ENCODE results near the gene CDKAL1.
A peak's percentile ranks its signal among the peaks of the same experiment; 100 is the strongest.

Gene CDKAL1

GRCh38 chr6:20563377-20563776 lies 29.1 kb downstream of the CDKAL1 start:
- H3K36me3 ChIP-seq (ENCODE audit: control insufficient read depth in 1 of 2, insufficient read depth in 2 of 2, low read depth in 1 of 2, low read length in 2 of 2) = no peaks in the 10 kb centered on the region

GRCh38 chr6:20564269-20564668 lies 30.0 kb downstream of the CDKAL1 start:
- Histone ChIP-seq H3K9me3 (ENCODE audit: control insufficient read depth, low read length) (no peaks in the 10 kb centered on the region), H3K18ac (ENCODE audit: low read depth in 1 of 2, low read length in 2 of 2) (no peak overlapping the region), H4K91ac (ENCODE audit: low read length) (no peak overlapping the region), H2AK5ac (ENCODE audit: low read length, severe bottlenecking) (no peak overlapping the region), H3K4me2 (ENCODE audit: low read length, poor library complexity, severe bottlenecking) (no peak overlapping the region), H3K23ac (ENCODE audit: low read length in 2 of 2) (no peak overlapping the region), H3K9ac (ENCODE audit: low read length) (peak overlapping the region; percentile 58), H2BK120ac (ENCODE audit: low read depth, low read length) (no peak overlapping the region), H3K27me3 (ENCODE audit: control insufficient read depth in 1 of 2, insufficient read depth in 1 of 2, low read length in 2 of 2) (no peaks in the 10 kb centered on the region), H2BK15ac (ENCODE audit: low read depth, poor library complexity, severe bottlenecking) (no peak overlapping the region), H4K8ac (ENCODE audit: low read length) (no peak overlapping the region), H3K79me1 (replicated peaks; ENCODE audit: low read length, poor library complexity, severe bottlenecking) (peaks cover 3% of the 10 kb centered on the region), H2BK12ac (ENCODE audit: low read length in 2 of 2) (no peak overlapping the region), H3K4me3 (ENCODE audit: insufficient read depth in 1 of 2, low read depth in 1 of 2, low read length in 2 of 2) (no peak overlapping the region), H3K4me1 (ENCODE audit: control insufficient read depth, insufficient read depth, low read depth, low read length) (no peaks in the 10 kb centered on the region), H3K27ac (ENCODE audit: low read length, poor library complexity, severe bottlenecking) (no peak overlapping the region), H2AFZ (ENCODE audit: low read depth, low read length) (no peak overlapping the region), H3K4ac (ENCODE audit: low read depth in 1 of 2, low read length in 2 of 2) (no peak overlapping the region), H3K14ac (ENCODE audit: low read length in 2 of 2) (no peak overlapping the region), H2BK5ac (ENCODE audit: low read depth, low read length, poor library complexity, severe bottlenecking) (no peak overlapping the region), H3K36me3 (ENCODE audit: control insufficient read depth in 1 of 2, insufficient read depth in 2 of 2, low read depth in 1 of 2, low read length in 2 of 2) (no peaks in the 10 kb centered on the region)
- peak; percentile 37 for DNase-seq

More at GRCh38 chr6:20563377-20563776, 29.1 kb downstream of the CDKAL1 start:
- H2AK5ac ChIP-seq (ENCODE audit: low read length, severe bottlenecking) = no peak overlapping the region
- H3K18ac ChIP-seq (ENCODE audit: low read depth in 1 of 2, low read length in 2 of 2) = no peak overlapping the region
- WGBS = 100% methylated on average over 1 of the region's 2 CpGs
- no peak overlapping the region for H2BK120ac ChIP-seq (ENCODE audit: low read depth, low read length)
- no peak overlapping the region for H3K4me2 ChIP-seq (ENCODE audit: low read length, poor library complexity, severe bottlenecking)
- H3K9ac ChIP-seq (ENCODE audit: low read length) = no peak overlapping the region
- DNase-seq = no peak
- H2BK15ac ChIP-seq (ENCODE audit: low read depth, poor library complexity, severe bottlenecking) = no peak overlapping the region
- H3K23ac ChIP-seq (ENCODE audit: low read length in 2 of 2) = no peak overlapping the region
- no peak overlapping the region for H2BK12ac ChIP-seq (ENCODE audit: low read length in 2 of 2)
- no peak overlapping the region for H3K4me3 ChIP-seq (ENCODE audit: insufficient read depth in 1 of 2, low read depth in 1 of 2, low read length in 2 of 2)
- no peak overlapping the region for H3K14ac ChIP-seq (ENCODE audit: low read length in 2 of 2)
- no peaks in the 10 kb centered on the region for H3K9me3 ChIP-seq (ENCODE audit: control insufficient read depth, low read length)
- no peak overlapping the region for H2AFZ ChIP-seq (ENCODE audit: low read depth, low read length)
- no peaks in the 10 kb centered on the region for H3K4me1 ChIP-seq (ENCODE audit: control insufficient read depth, insufficient read depth, low read depth, low read length)
- no peak overlapping the region for H2BK5ac ChIP-seq (ENCODE audit: low read depth, low read length, poor library complexity, severe bottlenecking)
- no peak overlapping the region for H3K27ac ChIP-seq (ENCODE audit: low read length, poor library complexity, severe bottlenecking)
- H3K79me1 ChIP-seq (replicated peaks; ENCODE audit: low read length, poor library complexity, severe bottlenecking) = peaks cover 5% of the 10 kb centered on the region
- no peak overlapping the region for H4K91ac ChIP-seq (ENCODE audit: low read length)
- H3K4ac ChIP-seq (ENCODE audit: low read depth in 1 of 2, low read length in 2 of 2) = no peak overlapping the region
- H3K27me3 ChIP-seq (ENCODE audit: control insufficient read depth in 1 of 2, insufficient read depth in 1 of 2, low read length in 2 of 2) = no peaks in the 10 kb centered on the region
- H4K8ac ChIP-seq (ENCODE audit: low read length) = no peak overlapping the region

- Histone ChIP-seq H3K4me1 (ENCODE audit: control insufficient read depth, insufficient read depth, low read depth, low read length) (no peaks in the 10 kb centered on the region), H3K4ac (ENCODE audit: low read depth in 1 of 2, low read length in 2 of 2) (no peak overlapping the region), H2BK15ac (ENCODE audit: low read depth, poor library complexity, severe bottlenecking) (no peak overlapping the region), H3K79me1 (replicated peaks; ENCODE audit: low read length, poor library complexity, severe bottlenecking) (peaks cover 3% of the 10 kb centered on the region), H3K27ac (ENCODE audit: low read length, poor library complexity, severe bottlenecking) (no peak overlapping the region), H3K9ac (ENCODE audit: low read length) (peak overlapping the region; percentile 58), H3K9me3 (ENCODE audit: control insufficient read depth, low read length) (no peaks in the 10 kb centered on the region), H2BK120ac (ENCODE audit: low read depth, low read length) (no peak overlapping the region), H3K23ac (ENCODE audit: low read length in 2 of 2) (no peak overlapping the region), H3K4me3 (ENCODE audit: insufficient read depth in 1 of 2, low read depth in 1 of 2, low read length in 2 of 2) (no peak overlapping the region), H3K27me3 (ENCODE audit: control insufficient read depth in 1 of 2, insufficient read depth in 1 of 2, low read length in 2 of 2) (no peaks in the 10 kb centered on the region), H2BK5ac (ENCODE audit: low read depth, low read length, poor library complexity, severe bottlenecking) (no peak overlapping the region), H4K91ac (ENCODE audit: low read length) (no peak overlapping the region), H3K18ac (ENCODE audit: low read depth in 1 of 2, low read length in 2 of 2) (no peak overlapping the region), H2BK12ac (ENCODE audit: low read length in 2 of 2) (no peak overlapping the region), H2AFZ (ENCODE audit: low read depth, low read length) (no peak overlapping the region), H3K14ac (ENCODE audit: low read length in 2 of 2) (no peak overlapping the region), H4K8ac (ENCODE audit: low read length) (no peak overlapping the region), H3K4me2 (ENCODE audit: low read length, poor library complexity, severe bottlenecking) (no peak overlapping the region), H2AK5ac (ENCODE audit: low read length, severe bottlenecking) (no peak overlapping the region), H3K36me3 (ENCODE audit: control insufficient read depth in 1 of 2, insufficient read depth in 2 of 2, low read depth in 1 of 2, low read length in 2 of 2) (no peaks in the 10 kb centered on the region)
- no peak for DNase-seq
- 80% methylated on average over 1 of the region's 2 CpGs for WGBS
Observed at GRCh38 chr6:20564777-20565176, 30.5 kb downstream of the CDKAL1 start.

- H3K27me3 ChIP-seq (ENCODE audit: control insufficient read depth in 1 of 2, insufficient read depth in 1 of 2, low read length in 2 of 2) = no peaks in the 10 kb centered on the region
- H2BK15ac ChIP-seq (ENCODE audit: low read depth, poor library complexity, severe bottlenecking) = no peak overlapping the region
- no peak for DNase-seq
- H3K23ac ChIP-seq (ENCODE audit: low read length in 2 of 2) = no peak overlapping the region
- H3K4me2 ChIP-seq (ENCODE audit: low read length, poor library complexity, severe bottlenecking) = no peak overlapping the region
- no peak overlapping the region for H2AK5ac ChIP-seq (ENCODE audit: low read length, severe bottlenecking)
- H3K9me3 ChIP-seq (ENCODE audit: control insufficient read depth, low read length) = no peaks in the 10 kb centered on the region
- H3K18ac ChIP-seq (ENCODE audit: low read depth in 1 of 2, low read length in 2 of 2) = no peak overlapping the region
- H3K4me3 ChIP-seq (ENCODE audit: insufficient read depth in 1 of 2, low read depth in 1 of 2, low read length in 2 of 2) = no peak overlapping the region
- no peak overlapping the region for H3K27ac ChIP-seq (ENCODE audit: low read length, poor library complexity, severe bottlenecking)
- no peak overlapping the region for H2BK12ac ChIP-seq (ENCODE audit: low read length in 2 of 2)
- H4K8ac ChIP-seq (ENCODE audit: low read length) = no peak overlapping the region
- no peak overlapping the region for H4K91ac ChIP-seq (ENCODE audit: low read length)
- H2BK120ac ChIP-seq (ENCODE audit: low read depth, low read length) = no peak overlapping the region
- no peak overlapping the region for H2BK5ac ChIP-seq (ENCODE audit: low read depth, low read length, poor library complexity, severe bottlenecking)
- WGBS = no CpG with 5 or more reads among the region's 2 CpGs
- no peaks in the 10 kb centered on the region for H3K4me1 ChIP-seq (ENCODE audit: control insufficient read depth, insufficient read depth, low read depth, low read length)
- no peak overlapping the region for H3K4ac ChIP-seq (ENCODE audit: low read depth in 1 of 2, low read length in 2 of 2)
- H3K79me1 ChIP-seq (replicated peaks; ENCODE audit: low read length, poor library complexity, severe bottlenecking) = peaks cover 5% of the 10 kb centered on the region
- H3K36me3 ChIP-seq (ENCODE audit: control insufficient read depth in 1 of 2, insufficient read depth in 2 of 2, low read depth in 1 of 2, low read length in 2 of 2) = no peaks in the 10 kb centered on the region
- H3K14ac ChIP-seq (ENCODE audit: low read length in 2 of 2) = no peak overlapping the region
- no peak overlapping the region for H2AFZ ChIP-seq (ENCODE audit: low read depth, low read length)
- H3K9ac ChIP-seq (ENCODE audit: low read length) = peak overlapping the region; percentile 26
Observed at GRCh38 chr6:20565342-20565741, 31.1 kb downstream of the CDKAL1 start.

Data from mesenchymal stem cell (in vitro differentiated cells and primary cell).